ENCODE results near the gene TENM3. TPM values are rescaled to one million over a fixed set of nuclear protein-coding genes. Genes with fewer than 3 reads are reported as not detected.
"Not testable (repeated sequence)": the region's sequence is repeated elsewhere in the genome, so short reads cannot be mapped to it uniquely, and the experiment has no call there.

Gene TENM3
- total RNA-seq, result 26.6 TPM
- polyA plus RNA-seq, result 2.8 TPM

DNA sequence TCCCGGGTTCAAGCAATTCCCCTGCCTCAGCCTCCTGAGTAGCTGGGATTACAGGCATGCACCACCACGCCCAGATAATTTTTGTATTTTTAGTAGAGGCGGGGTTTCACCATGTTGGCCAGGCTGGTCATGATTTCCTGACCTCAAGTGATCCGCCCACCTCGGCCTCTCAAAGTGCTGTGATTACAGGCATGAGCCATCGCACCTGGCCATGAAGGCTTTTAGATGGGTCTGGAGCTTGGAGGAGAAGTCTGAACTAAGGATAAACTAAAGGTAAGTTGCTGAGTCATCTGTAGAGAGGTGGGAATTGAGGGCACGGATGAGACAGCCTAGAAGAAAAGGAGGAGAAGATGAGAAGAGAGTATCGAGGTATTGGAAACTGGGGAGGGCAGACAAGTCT lies at the start of gene TENM3:
Gene TENM3, plus strand, starts transcription at position 199 of the 400 bp plus-strand sequence. CDS start 80,619 bp downstream, outside the sequence.
- 95% methylated on average over 8 of the region's 8 CpGs for WGBS
- not testable (repeated sequence) for H3K4me3 ChIP-seq (ENCODE audit: low read depth, low read length); H3K27ac ChIP-seq (ENCODE audit: low read depth); H3K4me1 ChIP-seq (ENCODE audit: insufficient read depth); H3K36me3 ChIP-seq (ENCODE audit: insufficient read depth); DNase-seq (ENCODE audit: extremely low spot score)

DNA sequence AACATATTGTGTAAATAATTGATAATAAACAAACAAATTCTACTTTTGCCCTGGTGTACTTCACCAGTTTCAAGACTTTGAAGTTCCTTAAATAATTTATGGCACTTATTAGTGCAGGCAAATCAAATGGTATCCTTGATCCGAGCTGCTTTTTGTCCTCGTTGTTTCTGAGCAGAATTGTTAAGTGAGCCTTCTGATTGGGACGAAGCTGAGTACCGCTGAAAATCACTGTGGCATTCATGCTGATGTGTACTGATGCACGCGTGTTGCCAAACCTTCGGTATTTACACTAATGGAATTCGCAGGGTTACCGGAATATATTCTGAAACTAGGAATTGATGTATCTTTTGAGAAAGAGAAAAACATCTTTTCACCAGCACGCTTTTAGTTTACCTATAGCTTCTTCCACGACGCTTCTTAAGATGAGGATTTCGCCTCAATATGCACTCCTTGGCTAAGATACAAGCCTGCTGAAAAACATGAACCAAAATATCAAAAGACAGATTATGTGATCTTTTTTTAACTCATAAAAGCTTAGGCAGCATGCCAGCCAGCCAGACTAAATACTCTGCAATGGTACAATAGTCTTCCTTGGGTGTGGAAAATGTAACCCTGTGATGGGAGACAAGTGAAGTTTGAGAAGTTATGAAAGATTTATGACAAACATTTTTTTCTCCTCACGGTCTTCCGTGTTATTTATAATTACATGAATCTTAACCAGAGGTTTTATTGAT lies 48.9 kb upstream of the TENM3 start:
- Histone ChIP-seq H3K4me1 (ENCODE audit: insufficient read depth) (no peaks in the 10 kb centered on the region), H3K36me3 (ENCODE audit: insufficient read depth) (no peaks in the 10 kb centered on the region), H3K27ac (ENCODE audit: low read depth) (no peak overlapping the region), H3K4me3 (ENCODE audit: low read depth, low read length) (no peak overlapping the region)
- WGBS, result 48% methylated on average over 15 of the region's 15 CpGs
- DNase-seq (ENCODE audit: extremely low spot score), result no peak

DNA sequence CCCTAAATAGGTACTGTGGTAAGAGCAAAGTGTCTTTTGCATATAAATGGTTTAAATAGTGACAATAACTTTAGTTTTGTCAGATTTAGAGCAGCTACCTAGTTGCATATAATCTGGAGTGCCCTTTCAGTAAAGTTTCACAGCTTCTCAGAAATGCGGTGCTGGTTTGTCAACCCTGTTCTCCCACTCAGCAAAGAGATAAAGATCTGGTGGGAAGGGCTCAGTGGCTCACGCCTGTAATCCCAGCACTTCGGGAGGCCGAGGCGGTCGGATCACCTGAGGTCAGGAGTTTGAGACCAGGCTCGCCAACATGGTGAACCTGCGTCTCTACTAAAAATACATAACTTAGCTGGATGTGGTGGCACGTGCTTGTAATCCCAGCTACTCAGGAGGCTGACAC lies 45.6 kb upstream of the TENM3 start:
- Histone ChIP-seq H3K4me3 (ENCODE audit: low read depth, low read length) (no peak overlapping the region), H3K4me1 (ENCODE audit: insufficient read depth) (no peaks in the 10 kb centered on the region), H3K36me3 (ENCODE audit: insufficient read depth) (no peaks in the 10 kb centered on the region), H3K27ac (ENCODE audit: low read depth) (no peak overlapping the region)
- no peak for DNase-seq (ENCODE audit: extremely low spot score)
- WGBS, result 88% methylated on average over 9 of the region's 9 CpGs

DNA sequence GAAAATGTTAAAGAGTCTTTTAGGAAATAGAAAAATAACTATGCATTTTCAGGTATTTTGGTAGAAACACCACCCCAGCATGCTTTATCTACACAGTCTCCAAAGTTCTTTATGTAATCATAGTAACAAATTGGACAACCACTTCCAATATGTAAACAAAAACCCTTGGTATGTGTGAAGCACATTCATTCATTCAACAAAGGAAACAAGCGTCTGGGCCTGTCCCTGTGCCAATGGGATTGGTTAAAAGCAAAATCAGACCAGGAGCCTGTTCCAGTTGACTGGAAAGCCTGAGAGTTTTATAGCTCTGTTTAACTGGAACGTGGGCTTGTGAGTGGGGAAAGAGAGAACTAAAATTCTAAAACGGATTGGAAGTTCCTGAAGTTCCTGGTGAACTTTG lies 41.3 kb upstream of the TENM3 start:
- WGBS, result 40% methylated on average over 3 of the region's 3 CpGs
- Histone ChIP-seq H3K27ac (ENCODE audit: low read depth) (no peak overlapping the region), H3K36me3 (ENCODE audit: insufficient read depth) (no peaks in the 10 kb centered on the region), H3K4me3 (ENCODE audit: low read depth, low read length) (no peak overlapping the region), H3K4me1 (ENCODE audit: insufficient read depth) (no peaks in the 10 kb centered on the region)
- DNase-seq (ENCODE audit: extremely low spot score), result no peak

DNA sequence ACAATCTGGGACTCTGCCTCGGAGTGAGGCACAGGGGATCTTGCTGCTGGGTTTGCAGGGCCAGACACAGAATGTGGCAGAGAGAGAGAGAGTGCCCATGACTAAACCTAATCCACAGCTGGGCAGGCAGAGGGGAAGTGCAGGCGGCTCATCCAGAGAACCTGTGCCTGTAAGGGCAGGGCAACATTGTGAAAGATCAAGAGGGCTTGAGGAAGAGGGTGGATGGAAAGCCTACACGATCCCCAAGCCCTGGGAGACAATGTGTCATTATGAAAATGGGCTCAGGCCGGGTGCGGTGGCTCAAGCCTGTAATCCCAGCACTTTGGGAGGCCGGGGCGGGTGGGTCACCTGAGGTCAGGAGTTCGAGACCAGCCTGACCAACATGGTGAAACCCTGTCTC lies 40.6 kb upstream of the TENM3 start:
- 97% methylated on average over 8 of the region's 8 CpGs for WGBS

DNA sequence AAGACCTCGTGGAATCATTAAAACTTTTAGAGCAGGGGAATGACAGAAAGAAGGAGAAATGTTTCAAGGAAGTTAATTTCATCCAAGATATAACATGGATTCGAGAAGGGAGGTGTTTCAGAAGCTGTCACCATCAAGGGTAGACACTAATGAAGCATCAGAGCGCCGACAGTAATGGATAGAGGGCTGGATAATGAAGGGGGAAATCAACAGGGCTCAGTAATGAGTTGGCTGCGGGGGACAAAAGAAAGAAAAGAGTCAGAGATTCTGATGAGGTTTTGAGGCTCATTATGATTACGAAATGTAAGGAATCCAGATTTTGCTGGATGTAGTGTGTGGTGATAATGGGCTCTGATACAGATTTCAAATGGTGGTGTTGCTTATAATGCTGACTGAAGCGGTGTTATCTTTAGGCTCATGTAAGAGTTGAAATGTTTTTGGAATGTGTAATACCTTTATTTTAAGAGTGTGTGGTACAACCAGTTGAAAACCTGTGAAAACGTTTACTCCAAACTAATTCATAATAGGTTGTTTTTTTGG lies 39.3 kb upstream of the TENM3 start:
- Histone ChIP-seq H3K36me3 (ENCODE audit: insufficient read depth) (no peaks in the 10 kb centered on the region), H3K27ac (ENCODE audit: low read depth) (no peak overlapping the region), H3K4me1 (ENCODE audit: insufficient read depth) (no peaks in the 10 kb centered on the region), H3K4me3 (ENCODE audit: low read depth, low read length) (no peak overlapping the region)
- WGBS, result 92% methylated on average over 8 of the region's 8 CpGs
- no peak for DNase-seq (ENCODE audit: extremely low spot score)

More for the DNA sequence above, 40.6 kb upstream of the TENM3 start:
- Histone ChIP-seq H3K36me3 (ENCODE audit: insufficient read depth) (no peaks in the 10 kb centered on the region), H3K4me3 (ENCODE audit: low read depth, low read length) (no peak overlapping the region), H3K27ac (ENCODE audit: low read depth) (no peak overlapping the region), H3K4me1 (ENCODE audit: insufficient read depth) (no peaks in the 10 kb centered on the region)
- no peak for DNase-seq (ENCODE audit: extremely low spot score)

DNA sequence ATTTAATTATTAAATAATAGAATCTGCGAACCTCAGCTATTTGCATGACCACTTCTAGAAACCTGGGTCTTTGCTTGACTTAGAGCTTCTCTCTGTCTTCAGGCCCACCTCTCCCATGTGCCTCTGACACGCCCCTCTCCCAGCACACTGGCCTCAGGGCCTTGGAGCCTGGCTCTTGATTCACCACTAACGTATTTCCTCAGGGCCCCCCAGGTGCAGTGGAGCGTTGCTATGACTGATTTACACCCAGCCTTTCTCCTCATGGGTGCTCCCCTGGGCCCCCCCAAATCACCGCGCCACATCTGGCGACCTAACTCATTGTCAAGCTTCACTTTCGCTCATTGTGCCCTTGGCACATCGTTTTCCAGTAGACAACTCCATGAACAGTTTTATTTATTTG lies 37.9 kb upstream of the TENM3 start:
- Histone ChIP-seq H3K36me3 (ENCODE audit: insufficient read depth) (no peaks in the 10 kb centered on the region), H3K27ac (ENCODE audit: low read depth) (no peak overlapping the region), H3K4me3 (ENCODE audit: low read depth, low read length) (no peak overlapping the region), H3K4me1 (ENCODE audit: insufficient read depth) (no peaks in the 10 kb centered on the region)
- WGBS, result 92% methylated on average over 9 of the region's 9 CpGs
- no peak for DNase-seq (ENCODE audit: extremely low spot score)

DNA sequence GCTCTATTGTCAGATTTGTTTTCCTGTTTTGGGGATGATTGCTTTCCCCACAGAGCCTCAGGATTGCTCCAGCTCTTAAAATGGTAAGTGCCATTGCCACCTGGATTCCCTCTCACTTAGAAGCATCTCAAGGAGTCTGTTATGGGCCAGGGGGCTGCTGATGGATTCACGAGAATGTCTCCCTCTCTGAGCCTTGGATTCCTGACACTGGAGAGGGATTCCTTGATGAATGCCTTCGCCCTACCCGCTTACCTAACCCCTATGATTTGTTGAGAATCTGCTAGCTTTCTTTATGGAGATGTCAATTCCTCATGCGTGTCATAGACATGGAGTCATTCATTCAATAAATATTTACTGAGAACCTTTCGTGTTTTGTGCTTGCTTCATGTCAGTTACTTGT lies 36.9 kb upstream of the TENM3 start:
- H3K27ac ChIP-seq (ENCODE audit: low read depth), result no peak overlapping the region
- WGBS, result 89% methylated on average over 5 of the region's 5 CpGs
- no peaks in the 10 kb centered on the region for H3K4me1 ChIP-seq (ENCODE audit: insufficient read depth)
- no peak overlapping the region for H3K4me3 ChIP-seq (ENCODE audit: low read depth, low read length)
- no peak for DNase-seq (ENCODE audit: extremely low spot score)
- no peaks in the 10 kb centered on the region for H3K36me3 ChIP-seq (ENCODE audit: insufficient read depth)

DNA sequence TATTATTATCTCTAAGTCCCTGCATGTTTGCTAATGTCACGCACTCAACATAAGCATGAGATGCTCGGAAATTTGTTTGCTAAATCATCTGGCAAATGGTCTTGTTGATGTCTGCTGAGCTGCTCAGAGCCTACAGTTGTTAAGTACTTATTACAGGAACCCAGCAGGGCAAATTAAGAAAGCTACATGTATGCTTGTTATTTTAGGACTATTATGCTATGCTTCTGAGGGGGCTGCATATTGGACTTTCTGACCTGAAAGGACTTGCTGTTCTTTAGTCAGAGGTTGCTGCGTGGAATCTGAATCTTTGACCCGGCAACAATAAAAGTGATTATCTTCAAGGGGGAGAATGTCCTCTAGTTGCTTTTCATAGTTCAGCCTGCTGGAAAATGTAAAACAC lies 36.3 kb upstream of the TENM3 start:
- no peaks in the 10 kb centered on the region for H3K36me3 ChIP-seq (ENCODE audit: insufficient read depth)
- H3K4me3 ChIP-seq (ENCODE audit: low read depth, low read length), result no peak overlapping the region
- H3K27ac ChIP-seq (ENCODE audit: low read depth), result no peak overlapping the region
- no peak for DNase-seq (ENCODE audit: extremely low spot score)
- H3K4me1 ChIP-seq (ENCODE audit: insufficient read depth), result no peaks in the 10 kb centered on the region
- 40% methylated on average over 4 of the region's 4 CpGs for WGBS

DNA sequence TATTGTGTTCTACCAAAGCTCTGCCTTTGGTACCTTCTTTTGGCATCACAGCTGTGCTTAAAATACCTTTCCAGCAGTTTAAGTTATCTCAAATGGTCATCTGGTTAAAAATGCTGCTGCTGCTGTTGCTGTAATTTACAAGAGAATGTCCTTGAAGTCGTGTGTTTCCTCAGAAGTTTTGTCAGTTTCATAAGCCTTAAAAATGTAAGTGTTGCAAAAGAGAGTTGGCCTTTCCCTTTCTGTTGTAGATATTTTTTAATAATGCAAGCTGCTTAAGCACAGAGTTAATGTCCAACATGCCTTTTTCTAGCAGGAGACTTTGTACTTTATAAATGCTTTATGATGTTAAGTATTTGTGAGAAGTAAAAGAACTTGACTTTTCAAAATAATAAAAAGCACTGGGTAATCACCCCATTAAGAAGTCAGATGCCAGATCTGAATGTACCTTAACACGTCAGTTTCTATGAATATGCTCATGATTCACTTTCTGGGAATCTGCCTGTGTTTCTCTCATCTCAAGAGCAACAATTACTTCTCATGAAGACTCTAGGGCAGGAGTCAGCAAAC lies 35.3 kb upstream of the TENM3 start:
- DNase-seq (ENCODE audit: extremely low spot score), result peak; percentile 33
- Histone ChIP-seq H3K4me1 (ENCODE audit: insufficient read depth) (no peaks in the 10 kb centered on the region), H3K4me3 (ENCODE audit: low read depth, low read length) (no peak overlapping the region), H3K27ac (ENCODE audit: low read depth) (no peak overlapping the region), H3K36me3 (ENCODE audit: insufficient read depth) (no peaks in the 10 kb centered on the region)
- WGBS, result 18% methylated on average over 2 of the region's 2 CpGs

DNA sequence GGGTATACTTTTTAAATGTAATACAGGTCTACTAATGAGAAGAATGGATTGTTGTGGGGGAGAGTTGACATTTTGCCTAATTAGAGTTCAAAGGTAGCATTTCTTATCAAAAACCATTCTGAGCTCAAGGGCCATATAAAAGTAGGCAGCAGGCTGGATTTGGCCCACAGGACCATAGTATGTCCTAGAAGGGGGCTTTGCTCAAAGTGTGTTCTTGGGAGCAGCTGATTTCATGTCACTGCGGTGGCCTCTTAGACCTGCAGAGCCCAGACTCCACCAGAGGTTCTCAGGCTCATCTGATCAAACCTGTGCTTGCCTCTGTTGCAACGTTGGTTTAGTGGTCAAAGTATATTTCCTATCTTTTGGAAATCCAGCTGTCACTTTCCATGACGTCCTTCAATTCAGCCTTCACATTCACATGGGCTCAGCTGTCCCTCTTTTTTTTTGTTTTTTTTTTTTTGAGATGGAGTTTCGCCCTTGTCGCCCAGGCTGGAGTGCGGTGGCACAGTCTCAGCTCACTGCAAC lies 34.6 kb upstream of the TENM3 start:
- WGBS, result 95% methylated on average over 6 of the region's 6 CpGs
- Histone ChIP-seq H3K36me3 (ENCODE audit: insufficient read depth) (no peaks in the 10 kb centered on the region), H3K27ac (ENCODE audit: low read depth) (no peak overlapping the region), H3K4me1 (ENCODE audit: insufficient read depth) (no peaks in the 10 kb centered on the region), H3K4me3 (ENCODE audit: low read depth, low read length) (no peak overlapping the region)
- DNase-seq (ENCODE audit: extremely low spot score), result no peak

DNA sequence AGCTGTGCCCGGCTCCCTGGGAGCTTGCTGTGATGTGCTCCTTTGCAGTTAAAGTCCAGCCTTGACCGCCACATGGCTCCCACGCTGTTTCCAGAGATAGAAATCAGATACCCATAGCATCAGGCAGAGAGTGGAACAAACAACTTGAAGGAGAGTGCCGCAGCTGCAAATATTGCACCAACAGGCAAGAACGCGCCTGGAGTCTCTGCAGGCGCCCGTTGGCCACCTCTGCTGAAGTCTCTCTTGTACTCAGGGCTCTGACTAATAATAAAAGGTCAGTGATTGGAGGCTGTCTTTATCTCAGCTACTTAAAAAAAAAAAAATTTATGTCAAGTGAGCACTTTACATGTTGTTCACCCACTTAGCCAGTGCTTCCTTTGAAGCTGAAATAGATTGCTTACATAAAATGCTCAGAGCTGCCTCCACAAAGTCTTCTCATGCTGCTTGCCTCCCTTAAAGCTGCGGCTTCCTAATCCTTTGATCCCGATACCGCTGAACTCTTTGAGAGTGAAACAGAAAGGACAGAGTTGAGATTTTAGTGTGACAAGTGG lies 30.9 kb upstream of the TENM3 start:
- H3K36me3 ChIP-seq (ENCODE audit: insufficient read depth), result no peaks in the 10 kb centered on the region
- no peak for DNase-seq (ENCODE audit: extremely low spot score)
- no peak overlapping the region for H3K4me3 ChIP-seq (ENCODE audit: low read depth, low read length)
- WGBS, result 54% methylated on average over 11 of the region's 11 CpGs
- no peaks in the 10 kb centered on the region for H3K4me1 ChIP-seq (ENCODE audit: insufficient read depth)
- H3K27ac ChIP-seq (ENCODE audit: low read depth), result no peak overlapping the region

DNA sequence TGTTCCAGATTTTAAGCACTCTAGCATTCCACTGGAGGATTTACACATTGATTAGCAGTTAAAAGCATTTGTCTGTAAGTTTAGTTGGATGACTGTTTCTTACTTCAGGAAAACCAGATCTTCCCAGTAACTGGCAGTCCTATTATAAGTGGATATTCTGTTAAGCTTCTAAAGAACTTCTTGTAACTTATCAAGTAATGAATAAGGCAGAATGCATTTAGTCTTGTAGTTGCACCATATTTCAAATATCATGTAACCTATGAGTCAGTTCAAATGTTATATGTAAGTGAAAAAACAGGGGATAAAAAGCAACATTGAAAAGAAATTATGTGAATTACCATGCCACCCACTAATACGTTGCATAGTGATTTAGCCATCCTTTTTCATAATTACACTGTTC lies 30.2 kb upstream of the TENM3 start:
- no peaks in the 10 kb centered on the region for H3K4me1 ChIP-seq (ENCODE audit: insufficient read depth)
- 92% methylated on average over 1 of the region's 1 CpG for WGBS
- H3K4me3 ChIP-seq (ENCODE audit: low read depth, low read length), result no peak overlapping the region
- H3K27ac ChIP-seq (ENCODE audit: low read depth), result no peak overlapping the region
- no peaks in the 10 kb centered on the region for H3K36me3 ChIP-seq (ENCODE audit: insufficient read depth)
- no peak for DNase-seq (ENCODE audit: extremely low spot score)

DNA sequence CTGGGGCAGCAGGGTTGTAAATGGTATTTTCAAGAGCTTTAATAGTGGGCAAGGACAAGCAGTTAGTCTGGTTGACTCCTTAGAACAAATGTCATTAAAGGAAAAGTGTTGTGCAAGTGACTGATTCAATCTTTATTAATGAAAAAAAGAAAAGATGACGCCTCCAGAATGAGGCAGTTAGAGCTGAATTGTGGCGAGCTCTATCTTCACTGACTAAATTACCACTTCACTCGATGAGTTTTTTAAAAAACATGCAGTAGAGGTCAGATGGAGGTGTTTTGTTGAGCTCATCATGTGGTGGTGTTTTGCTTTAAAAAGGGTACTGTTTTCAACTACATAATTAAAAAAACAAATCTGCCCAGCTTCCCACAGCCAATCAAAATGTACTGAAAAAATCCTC lies 28.1 kb upstream of the TENM3 start:
- Histone ChIP-seq H3K4me1 (ENCODE audit: insufficient read depth) (no peaks in the 10 kb centered on the region), H3K4me3 (ENCODE audit: low read depth, low read length) (no peak overlapping the region), H3K36me3 (ENCODE audit: insufficient read depth) (no peaks in the 10 kb centered on the region), H3K27ac (ENCODE audit: low read depth) (no peak overlapping the region)
- WGBS, result 75% methylated on average over 3 of the region's 3 CpGs
- DNase-seq (ENCODE audit: extremely low spot score), result no peak

All from urinary bladder (tissue), 4 donors.